HepG2 (cell line): ENCODE results near the gene PLEKHA3. TPM values are rescaled to one million over a fixed set of nuclear protein-coding genes. Genes with fewer than 3 reads are reported as not detected.

ENCODE experiments used
- ATAC-seq: fragments of 200-7000 bp; cut with Tn5 transposase; 3 replicates; pipeline ENCODE4 v1.9.1; 2020; ENCODE audit warnings: mild to moderate bottlenecking, moderate library complexity
- BruUV-seq: library from RNA; stranded (reverse); fragments of 400-500 nt; replicated peaks from 2 replicates; lab custom pipeline; 2021; lab: Mats Ljungman, UMichigan
- CTCF ChIA-PET: fragments of 300-600 bp; formaldehyde crosslinking; extraction: SDS; loops from one replicate; lab custom pipeline; 2021; ENCODE audit warnings: low total read pairs, inconsistent platforms, low intra/inter-chr PET ratio; lab: Yijun Ruan, JAX
- POLR2A ChIA-PET: fragments of 350-600 bp; sonication (Branson Sonifier 250); formaldehyde crosslinking; loops from one replicate; lab custom pipeline; 2020; ENCODE audit warnings: antibody characterized with exemption, inconsistent platforms; lab: Yijun Ruan, JAX
- DNase-seq: peaks from one replicate; pipeline ENCODE4 v3.0.0-alpha.2; 2015; ENCODE audit warnings: low spot score
- FAIRE-seq: peaks from 3 replicates; lab custom pipeline; 2011; peaks lifted over from hg19 to GRCh38; lab: Jason Lieb, UNC
- H2AFZ ChIP-seq: one replicate; pipeline ENCODE4 v1.6.1; 2011; ENCODE audit warnings: low read length, inconsistent platforms
- H3K27ac ChIP-seq: fragments of 300-600 bp; 3 replicates; pipeline ENCODE4 v1.8.0; 2011; ENCODE audit warnings: mixed run types, mild to moderate bottlenecking, mixed read lengths, low read length, inconsistent platforms; ENCODE audit not compliant: insufficient read depth; ENCODE audit errors: extremely low read length
- H3K27me3 ChIP-seq, 2 experiments: fragments of 200-600 bp in 1 of 2; 2 replicates in 1 of 2; 3 replicates in 1 of 2; pipeline versions ENCODE4 v1.6.0 to v1.8.0; 2011; ENCODE audit warnings: low read length in 2 of 2, mild to moderate bottlenecking in 2 of 2, moderate library complexity in 2 of 2, inconsistent platforms in 1 of 2; ENCODE audit not compliant: insufficient read depth in 2 of 2, control insufficient read depth in 1 of 2
- H3K36me3 ChIP-seq, 2 experiments: fragments of 200-600 bp in 1 of 2; replicated peaks in 1 of 2; 2 replicates in 1 of 2; 3 replicates in 1 of 2; pipeline versions ENCODE4 v1.5.1 to v1.8.0; 2011; ENCODE audit warnings: low read length in 2 of 2, inconsistent platforms in 1 of 2; ENCODE audit not compliant: insufficient read depth in 2 of 2, control insufficient read depth in 1 of 2
- H3K4me1 ChIP-seq: 2 replicates; pipeline ENCODE4 v1.5.1; 2012; ENCODE audit warnings: low read length, inconsistent platforms; ENCODE audit not compliant: insufficient read depth
- H3K4me2 ChIP-seq: 2 replicates; pipeline ENCODE4 v1.6.0; 2011; ENCODE audit warnings: low read depth, low read length, inconsistent platforms
- H3K4me3 ChIP-seq, 3 experiments: fragments of 200-600 bp in 1 of 3; sonication (generic), shearing (Covaris generic) in 1 of 3; replicated peaks in 1 of 3; 2 replicates each; pipeline ENCODE4 v1.5.1; 2011 to 2016; ENCODE audit warnings: low read length in 3 of 3, inconsistent platforms in 2 of 3, low read depth in 2 of 3, mild to moderate bottlenecking in 2 of 3, control low read depth in 1 of 3, mixed read lengths in 1 of 3; ENCODE audit not compliant: insufficient read depth in 1 of 3
- H3K79me2 ChIP-seq: one replicate; pipeline ENCODE4 v1.6.1; 2011; ENCODE audit warnings: low read length, inconsistent platforms; ENCODE audit not compliant: insufficient read depth
- H3K9ac ChIP-seq: 2 replicates; pipeline ENCODE4 v1.6.0; 2011; ENCODE audit warnings: mild to moderate bottlenecking, low read depth, low read length, inconsistent platforms; ENCODE audit not compliant: insufficient read depth
- H3K9me3 ChIP-seq: 2 replicates; pipeline ENCODE4 v1.5.1; 2012; ENCODE audit warnings: mild to moderate bottlenecking, low read length
- H4K20me1 ChIP-seq: 2 replicates; pipeline ENCODE4 v1.6.0; 2011; ENCODE audit warnings: inconsistent platforms, mild to moderate bottlenecking, low read length, moderate library complexity; ENCODE audit not compliant: insufficient read depth
- ATAD3A ChIP-seq: sonication (generic); formaldehyde crosslinking; IDR thresholded peaks from 2 replicates; pipeline ENCODE4 v1.4.0; 2020; ENCODE audit warnings: missing genetic modification reagents
- CBFB ChIP-seq: sonication (generic); formaldehyde crosslinking; IDR thresholded peaks from 2 replicates; pipeline ENCODE4 v1.4.0; 2020; ENCODE audit warnings: missing genetic modification reagents
- CEBPB ChIP-seq: IDR thresholded peaks from 2 replicates; pipeline ENCODE4 v1.6.1; 2011; ENCODE audit warnings: low read depth, low read length, improper control_type of control experiment, borderline replicate concordance
- ELF3 ChIP-seq: IDR thresholded peaks from 2 replicates; pipeline ENCODE4 v1.6.1; 2016; ENCODE audit warnings: missing genetic modification reagents, missing compliant biosample characterization
- MAFF ChIP-seq: IDR thresholded peaks from 2 replicates; pipeline ENCODE4 v1.6.1; 2011; ENCODE audit warnings: low read depth, low read length, improper control_type of control experiment
- MAFK ChIP-seq, 2 experiments: IDR thresholded peaks in 1 of 2; conservative IDR thresholded peaks in 1 of 2; 2 replicates each; pipeline ENCODE4 v1.6.1; 2011; ENCODE audit warnings: improper control_type of control experiment in 2 of 2, low read length in 2 of 2
- NAIF1 ChIP-seq: sonication (generic); formaldehyde crosslinking; IDR thresholded peaks from 2 replicates; pipeline ENCODE4 v1.5.0; 2020; ENCODE audit warnings: mild to moderate bottlenecking, missing genetic modification reagents, borderline replicate concordance
- ZNF660 ChIP-seq: sonication (generic); formaldehyde crosslinking; IDR thresholded peaks from 2 replicates; pipeline ENCODE4 v1.5.1; 2020; ENCODE audit warnings: mild to moderate bottlenecking, low read depth, missing genetic modification reagents, borderline replicate concordance
- ZNF687 ChIP-seq: sonication (generic); formaldehyde crosslinking; IDR thresholded peaks from 2 replicates; pipeline ENCODE4 v1.5.1; 2020; ENCODE audit warnings: mild to moderate bottlenecking, missing genetic modification reagents, moderate library complexity
- ZNF703 ChIP-seq: sonication (generic); formaldehyde crosslinking; IDR thresholded peaks from 2 replicates; pipeline ENCODE4 v1.5.1; 2020; ENCODE audit warnings: missing genetic modification reagents, mild to moderate bottlenecking, moderate library complexity, borderline replicate concordance
- ZNF879 ChIP-seq: sonication (generic); formaldehyde crosslinking; IDR thresholded peaks from 2 replicates; pipeline ENCODE4 v1.8.1; 2023; ENCODE audit warnings: missing genetic modification reagents
- WGBS: methylation state at CpG from one replicate; pipeline ENCODE4 v1.1.6; 2017; ENCODE audit warnings: low lambda C conversion rate; 5-methylcytosine and 5-hydroxymethylcytosine counted together
- in situ Hi-C: cut with HindIII; loops from 2 replicates; pipeline ENCODE4 v1.10.0; 2017; ENCODE audit warnings: low pct_unique_long_range_greater_than_20kb; ENCODE audit not compliant: extremely low pct_ligation_motif_present
- intact Hi-C: fragments of 100-400 bp; cut with micrococcal nuclease; formaldehyde crosslinking; loops from one replicate; pipeline ENCODE4 v1.10.0; 2022; ENCODE audit not compliant: unreplicated experiment
- polyA plus RNA-seq, 8 experiments: library from polyadenylated mRNA; depleted of rRNA in 3 of 8; stranded (reverse) in 7 of 8; unstranded in 1 of 8; fragments of >200 nt; fragmentation: Illumina TruSeq in 4 of 8; extraction: Trizol in 4 of 8; gene quantifications; 2 replicates each; pipeline versions ENCODE4 v1.2.1 to v1.2.3, GENCODE V29; 2011 to 2016; ENCODE audit warnings: low read depth in 4 of 8, missing spikeins in 1 of 8, mixed read lengths in 1 of 8; ENCODE audit not compliant: insufficient read depth in 1 of 8
- total RNA-seq, 5 experiments: library from RNA; depleted of rRNA; stranded (reverse); fragments of >200 nt; fragmentation: Illumina TruSeq; extraction: Trizol; gene quantifications; 2 replicates each; pipeline ENCODE4 v1.2.3, GENCODE V29; 2016; ENCODE audit warnings: low read depth in 1 of 5
- TF ChIP-seq, protein P1 (sequence below): sonication (generic); formaldehyde crosslinking; IDR thresholded peaks from 2 replicates; pipeline ENCODE4 v1.4.0; 2020; ENCODE audit warnings: missing genetic modification reagents, low read depth, mild to moderate bottlenecking, borderline replicate concordance

PLEKHA3 gene
- total and polyA plus RNA-seq, 2 of the 13 experiments (the other 11 are each of a cell fraction or from before 2014, with no cell fraction given) = 11.7 to 23.1 TPM

- Histone ChIP-seq H2AFZ (no peak overlapping the region), H3K27me3 (no peaks in the 10 kb centered on the region), H3K9me3 (no peaks in the 10 kb centered on the region), H3K4me1 (no peaks in the 10 kb centered on the region), H3K27ac (no peak overlapping the region), H3K79me2 (no peaks in the 10 kb centered on the region), H4K20me1 (no peaks in the 10 kb centered on the region), H3K4me3 (no peak overlapping the region), H3K9ac (no peak overlapping the region), H3K4me2 (no peak overlapping the region), H3K36me3 (peaks cover 1 to 5% of the 10 kb centered on the region in 2 experiments; a peak in 3 of 5 replicates)
- ChIA-PET POLR2A (interaction anchor here (1.6 kb wide), 1 partner anchor 66 kb away, joined by 4 read pairs; the partner anchor contains the start of genes PJVK and PRKRA), CTCF (no interaction called here)
- intact Hi-C loops (no loop called here), in situ Hi-C loops (no loop called here)
- 86% methylated on average over 1 of the region's 1 CpG for WGBS
- ATAC-seq (no peak), FAIRE-seq (no peak), DNase-seq (no peak)
- TF ChIP-seq CBFB (no peak), ELF3 (CRISPR knock-in tag) (no peak), MAFK (conservative IDR thresholded peaks at IDR 0.05 in 1 of 2, IDR thresholded peaks at IDR 0.05 in 1 of 2; ENCODE audit: low read length in 2 of 2) (peak; percentile 26 to 30; a peak in 2 of 4 replicates), MAFF (peak; percentile 32; the same call in 1 of the 2 replicates)
- TF ChIP-seq, protein P1, sequence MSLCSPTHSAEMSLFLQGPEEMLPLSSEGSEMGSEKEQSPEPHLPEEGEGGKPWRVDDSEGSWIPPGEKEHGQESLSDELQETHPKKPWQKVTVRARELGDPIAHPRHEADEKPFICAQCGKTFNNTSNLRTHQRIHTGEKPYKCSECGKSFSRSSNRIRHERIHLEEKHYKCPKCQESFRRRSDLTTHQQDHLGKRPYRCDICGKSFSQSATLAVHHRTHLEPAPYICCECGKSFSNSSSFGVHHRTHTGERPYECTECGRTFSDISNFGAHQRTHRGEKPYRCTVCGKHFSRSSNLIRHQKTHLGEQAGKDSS = no peak
- BruUV-seq = no TSS peak
These were observed 37.2 kb downstream of the PLEKHA3 start for GRCh38 chr2:178517496-178517895.

- CTCF ChIA-PET = no interaction called here
- FAIRE-seq = no peak
- TF ChIP-seq ZNF660 (CRISPR knock-in tag) (no peak), ZNF879 (CRISPR knock-in tag) (no peak), NAIF1 (CRISPR knock-in tag) (no peak), ATAD3A (CRISPR knock-in tag) (no peak), CEBPB (no peak), ZNF703 (CRISPR knock-in tag) (no peak), ZNF687 (no peak)
These were observed 41.3 kb downstream of the PLEKHA3 start for GRCh38 chr2:178521304-178522150.

More at GRCh38 chr2:178521304-178522150, 41.3 kb downstream of the PLEKHA3 start:
- BruUV-seq = no TSS peak
- in situ Hi-C loops = no loop called here
- Histone ChIP-seq H3K36me3 (peaks cover 0 to 1% of the 10 kb centered on the region in 2 experiments; a peak in 1 of 5 replicates), H3K79me2 (peaks cover 12% of the 10 kb centered on the region), H3K4me1 (no peaks in the 10 kb centered on the region), H3K27ac (no peak overlapping the region), H3K4me3 (no peak overlapping the region), H3K27me3 (no peaks in the 10 kb centered on the region), H3K4me2 (no peak overlapping the region), H3K9ac (no peak overlapping the region), H2AFZ (no peak overlapping the region), H4K20me1 (no peaks in the 10 kb centered on the region), H3K9me3 (no peaks in the 10 kb centered on the region)
- ATAC-seq (no peak), DNase-seq (no peak)
- POLR2A ChIA-PET = no interaction called here
- intact Hi-C loops = loop anchor here (2.0 kb wide), 1 partner anchor 41 kb away; the partner anchor contains the start of gene PLEKHA3
- 93% methylated on average over 11 of the region's 11 CpGs for WGBS
